TTC549 (cell line): ENCODE measurements around the gene ADIG.
"Not testable (repeated sequence)": the region's sequence is repeated elsewhere in the genome, so short reads cannot be mapped to it uniquely, and the experiment has no call there.

Experiments used
- FAIRE-seq: peaks from 2 replicates; lab custom pipeline; 2012; peaks lifted over from hg19 to GRCh38; lab: Jason Lieb, UNC

Gene ADIG

DNA sequence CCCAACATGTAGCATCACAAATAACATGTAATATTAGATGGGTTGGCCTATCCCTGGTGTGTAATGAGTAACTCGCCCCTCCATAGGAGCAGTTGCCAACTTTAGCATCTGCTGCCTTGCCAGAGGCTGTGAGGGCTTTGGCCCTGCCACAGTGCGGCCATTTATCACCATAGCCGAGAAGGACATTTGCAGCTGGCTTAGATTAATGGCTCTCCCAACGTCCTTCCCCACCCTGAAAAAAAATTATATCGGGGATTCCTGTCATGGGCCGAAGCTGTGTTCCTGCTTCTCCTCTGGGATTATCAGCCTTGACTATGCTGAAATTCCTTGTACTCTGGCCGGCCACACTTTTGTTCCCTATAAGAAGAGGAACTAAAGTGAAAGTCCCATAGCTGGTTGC lies 7.6 kb upstream of the ADIG start:
- no peak for FAIRE-seq

DNA sequence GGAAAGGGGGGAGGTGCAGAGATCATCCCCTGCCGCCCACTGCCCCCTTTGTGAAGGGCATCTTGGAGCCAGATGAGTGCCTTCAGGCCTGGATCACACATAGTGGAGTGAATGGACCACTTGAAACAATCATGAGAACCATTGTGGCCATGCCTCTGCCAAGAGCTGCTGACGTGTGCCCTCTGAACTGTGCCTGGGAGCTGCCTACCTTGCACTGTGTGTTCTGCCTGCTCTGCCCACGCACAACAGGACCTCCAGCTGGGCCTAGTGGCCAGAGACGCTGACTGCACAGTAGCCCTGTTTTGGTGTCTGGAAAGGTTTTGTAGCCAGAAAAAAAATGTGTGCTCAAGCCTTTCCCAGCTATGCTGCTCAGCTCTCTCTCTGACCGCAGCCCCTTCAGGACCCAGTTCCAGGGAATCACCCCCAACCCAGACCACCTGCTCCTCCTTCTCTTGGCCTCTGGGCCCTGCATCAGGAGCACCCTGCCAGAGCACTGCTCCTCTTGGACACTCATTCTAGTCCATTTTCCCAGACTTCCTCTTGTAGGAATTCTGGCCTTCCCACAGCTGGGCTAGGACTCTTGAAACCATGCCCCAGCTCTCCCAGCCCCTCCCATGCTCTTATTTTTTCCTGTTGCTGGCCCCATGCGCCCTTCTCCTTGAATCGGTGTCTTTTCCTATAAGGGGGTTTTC lies 1.6 kb upstream of the ADIG start:
- no peak for FAIRE-seq

DNA sequence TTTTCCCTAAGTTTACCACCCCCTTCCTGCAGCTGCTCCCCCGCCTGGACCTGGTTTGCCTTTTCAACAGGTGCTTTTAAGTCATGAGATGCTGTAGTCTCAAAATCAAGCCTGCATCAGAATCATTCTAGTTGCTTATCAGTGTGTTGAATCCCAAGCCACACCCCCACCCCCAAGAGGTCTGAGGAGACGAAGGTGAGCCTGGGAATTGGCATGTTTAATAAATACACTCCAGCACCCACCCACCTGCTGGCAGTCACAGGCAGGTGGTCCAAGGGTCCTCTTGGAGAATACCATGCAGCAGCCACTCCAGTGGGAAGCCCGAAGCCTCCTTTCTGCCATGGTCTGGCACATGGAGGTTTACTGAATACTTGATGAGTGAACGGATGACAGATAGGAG lies 1.1 kb upstream of the ADIG start:
- FAIRE-seq: no peak

DNA sequence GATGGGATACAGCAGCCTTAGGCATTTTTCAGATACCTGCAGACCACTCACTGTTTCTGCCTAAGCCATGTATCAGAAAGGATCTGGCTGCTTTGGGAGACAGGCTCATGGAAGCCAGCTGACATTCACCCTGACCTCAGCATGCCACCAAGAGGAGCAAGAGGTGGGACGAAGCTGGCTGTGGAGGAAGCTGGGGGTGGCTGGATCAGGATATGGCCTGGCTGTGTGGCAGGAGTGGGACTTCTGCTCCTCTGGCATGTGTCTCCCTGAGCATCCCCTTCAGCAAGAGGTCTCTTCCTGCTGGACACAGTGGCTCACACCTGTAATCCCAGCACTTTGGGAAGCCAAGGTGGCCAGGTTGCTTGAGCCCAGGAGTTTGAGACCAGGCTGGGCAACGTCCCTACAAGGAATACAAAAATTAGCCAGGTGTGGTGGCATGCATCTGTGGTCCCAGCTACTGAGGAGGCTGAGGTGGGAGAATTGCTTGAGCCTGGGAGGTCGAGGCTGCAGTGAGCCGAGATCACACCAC lies 897 bp downstream of the ADIG start:
- FAIRE-seq: no peak

DNA sequence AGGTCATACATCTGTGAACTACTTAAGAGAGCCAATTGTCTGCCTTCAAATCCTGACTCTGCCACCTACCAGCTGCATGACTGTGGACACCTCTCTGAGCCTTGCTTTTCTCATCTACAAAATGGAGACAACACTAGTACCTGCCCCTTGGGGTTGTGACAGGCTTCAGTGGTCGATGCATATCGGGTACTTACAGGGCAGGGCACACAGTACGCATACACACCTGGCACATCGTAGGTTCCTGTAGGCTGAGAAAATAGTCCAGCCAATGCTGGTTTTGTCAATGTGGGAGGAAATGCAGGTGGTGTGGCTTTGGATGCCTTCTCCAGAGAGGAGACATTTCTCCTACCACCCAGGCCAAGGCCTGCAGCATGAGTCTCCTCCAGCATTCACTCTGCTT lies 2.3 kb downstream of the ADIG start:
- FAIRE-seq: no peak

DNA sequence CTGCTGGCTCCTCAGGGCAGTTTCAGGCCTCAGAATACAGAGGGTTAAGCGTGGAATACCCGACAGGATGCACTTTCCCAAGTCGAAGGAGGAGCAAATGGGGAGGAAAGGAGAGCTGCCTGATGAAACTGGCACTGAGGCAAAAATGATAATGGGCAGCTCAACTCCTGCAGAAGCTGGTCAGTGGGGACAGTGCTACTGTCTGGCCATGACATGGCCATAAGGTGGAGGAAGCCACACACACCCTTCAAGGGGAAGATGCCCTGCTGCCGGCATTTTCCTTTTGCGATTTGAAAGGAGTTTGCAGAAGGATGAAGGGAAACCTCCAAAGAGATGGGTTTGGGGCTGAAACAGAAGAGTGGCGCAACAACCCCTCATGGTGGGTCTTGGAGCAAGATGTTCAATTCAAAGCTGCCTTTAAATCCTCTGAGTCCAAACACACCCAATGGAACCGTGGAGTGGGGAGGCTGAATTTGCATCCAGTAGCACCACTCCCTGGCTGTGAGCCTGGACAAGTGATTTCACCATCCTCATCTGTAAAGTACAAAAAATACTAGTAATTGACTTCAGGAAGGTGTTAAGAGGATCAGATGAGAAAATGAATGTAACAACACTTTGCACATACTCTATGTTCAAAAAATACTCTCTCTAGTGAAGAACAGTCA lies 3.2 kb downstream of the ADIG start:
- FAIRE-seq: no peak

DNA sequence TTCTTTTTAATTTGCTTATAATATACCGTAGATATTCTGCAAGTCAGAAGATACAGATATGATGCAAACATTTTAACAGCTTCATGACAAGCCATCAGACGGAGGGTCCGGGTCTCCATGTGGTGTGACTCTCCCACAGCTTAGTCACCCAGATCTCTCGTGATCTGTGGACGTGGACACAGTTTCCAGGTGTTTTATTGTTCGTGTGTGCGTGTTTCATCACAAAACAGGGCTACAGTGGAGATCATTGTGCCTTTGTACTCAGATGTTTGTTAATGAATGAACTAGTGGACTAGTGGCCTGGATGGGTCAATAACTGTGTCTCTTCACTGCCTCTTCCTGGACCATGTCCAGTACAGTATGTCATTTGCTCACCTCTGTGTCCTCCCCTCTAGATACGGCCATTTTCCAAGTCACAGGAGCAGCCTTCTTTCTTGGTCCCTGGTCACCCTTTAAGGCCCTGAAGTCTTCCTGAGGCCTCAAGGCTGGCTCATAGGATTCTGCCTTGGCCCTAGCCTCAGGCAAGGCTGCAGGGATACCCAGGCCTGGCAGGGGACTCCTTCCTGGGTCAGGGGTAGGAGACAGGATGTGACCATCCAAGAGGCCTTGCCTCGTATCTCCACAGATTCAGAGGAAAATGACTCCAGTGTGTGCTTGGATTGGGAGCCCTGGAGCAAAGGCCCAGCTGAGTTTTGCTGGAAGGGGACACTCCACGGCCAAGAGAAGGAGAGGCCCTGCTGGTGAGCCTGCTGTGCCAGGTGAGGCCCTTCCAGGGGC lies 4.6 kb downstream of the ADIG start:
- FAIRE-seq: no peak

DNA sequence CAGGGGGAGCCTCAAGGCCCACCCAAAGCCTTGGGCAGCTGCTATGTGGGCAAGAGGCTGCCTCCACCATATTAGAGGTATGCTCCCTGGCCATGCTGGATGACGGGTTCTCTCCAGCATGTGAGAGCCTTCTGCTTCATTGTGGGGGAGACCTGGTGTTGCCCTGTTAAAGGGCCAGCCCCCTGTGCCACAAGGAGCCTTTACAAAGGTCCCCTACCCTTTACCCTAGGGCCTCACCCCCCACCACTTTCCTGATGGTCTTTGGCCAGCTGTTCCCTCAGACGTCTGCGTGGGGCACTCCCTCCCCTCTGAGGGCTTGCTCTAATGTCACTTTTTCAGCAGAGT lies 5.2 kb downstream of the ADIG start:
- FAIRE-seq: no peak

DNA sequence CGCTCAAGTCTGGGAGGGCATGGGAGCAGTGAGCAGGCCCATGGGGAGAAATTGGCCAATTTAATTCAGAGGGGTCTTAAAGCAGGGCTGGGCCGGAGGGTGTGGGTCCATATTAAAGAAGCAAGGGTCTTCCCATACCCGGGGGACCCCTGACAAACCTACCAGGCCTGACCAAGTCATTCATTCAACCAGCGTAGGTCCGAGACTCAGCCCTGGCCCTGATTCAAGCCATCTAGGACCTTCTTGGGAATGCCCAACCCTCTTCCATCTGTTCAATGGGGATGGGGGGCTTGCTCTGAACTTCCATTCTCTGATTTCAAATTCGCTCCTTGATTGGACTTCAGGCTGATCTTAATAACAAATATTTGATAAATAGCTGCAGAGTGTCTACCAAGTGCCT lies 7.3 kb downstream of the ADIG start:
- no peak for FAIRE-seq

DNA sequence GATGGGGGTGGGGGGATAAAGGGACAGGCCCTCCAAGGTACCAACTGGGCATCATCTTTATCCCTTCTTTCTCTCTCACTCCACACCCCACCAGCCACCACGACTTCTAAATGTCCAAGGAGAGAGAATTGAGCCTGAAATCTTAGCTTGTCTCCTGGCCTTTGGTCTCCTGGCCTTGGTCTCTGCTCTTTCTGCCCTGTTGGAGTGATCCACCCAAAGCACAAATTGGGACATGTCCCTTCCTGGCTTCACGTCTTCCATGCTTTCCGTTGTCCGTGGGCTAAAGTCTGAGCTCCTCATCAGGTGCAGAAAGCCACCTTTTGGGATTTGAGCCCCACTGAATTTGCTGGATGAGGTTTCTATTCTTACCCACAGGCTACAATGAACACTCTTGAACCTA lies 8.4 kb downstream of the ADIG start:
- FAIRE-seq: no peak

DNA sequence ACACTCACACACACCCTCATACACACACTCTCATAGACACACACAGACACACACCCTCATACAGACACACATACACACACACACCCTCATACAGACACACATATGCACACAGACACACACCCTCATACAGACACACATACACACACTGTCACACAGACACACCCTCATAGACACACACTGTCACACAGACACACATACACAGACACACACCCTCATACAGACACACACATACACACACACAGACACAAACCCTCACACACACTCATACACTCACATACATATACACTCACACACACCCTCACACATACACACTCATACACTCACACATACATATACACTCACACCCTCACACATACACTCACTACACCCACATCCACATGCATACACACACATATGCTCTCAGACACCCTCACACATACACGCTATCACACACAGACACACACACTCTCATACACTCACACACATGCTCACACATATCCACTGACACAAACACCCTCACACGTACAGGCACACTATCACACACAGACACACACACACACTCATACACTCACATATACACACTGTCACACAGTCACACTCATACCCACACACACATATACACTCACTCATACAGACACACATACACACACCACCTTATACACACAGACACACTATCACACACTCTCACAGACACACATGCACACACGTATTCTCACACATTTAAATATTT lies 9.1 kb downstream of the ADIG start:
- FAIRE-seq: no peak

DNA sequence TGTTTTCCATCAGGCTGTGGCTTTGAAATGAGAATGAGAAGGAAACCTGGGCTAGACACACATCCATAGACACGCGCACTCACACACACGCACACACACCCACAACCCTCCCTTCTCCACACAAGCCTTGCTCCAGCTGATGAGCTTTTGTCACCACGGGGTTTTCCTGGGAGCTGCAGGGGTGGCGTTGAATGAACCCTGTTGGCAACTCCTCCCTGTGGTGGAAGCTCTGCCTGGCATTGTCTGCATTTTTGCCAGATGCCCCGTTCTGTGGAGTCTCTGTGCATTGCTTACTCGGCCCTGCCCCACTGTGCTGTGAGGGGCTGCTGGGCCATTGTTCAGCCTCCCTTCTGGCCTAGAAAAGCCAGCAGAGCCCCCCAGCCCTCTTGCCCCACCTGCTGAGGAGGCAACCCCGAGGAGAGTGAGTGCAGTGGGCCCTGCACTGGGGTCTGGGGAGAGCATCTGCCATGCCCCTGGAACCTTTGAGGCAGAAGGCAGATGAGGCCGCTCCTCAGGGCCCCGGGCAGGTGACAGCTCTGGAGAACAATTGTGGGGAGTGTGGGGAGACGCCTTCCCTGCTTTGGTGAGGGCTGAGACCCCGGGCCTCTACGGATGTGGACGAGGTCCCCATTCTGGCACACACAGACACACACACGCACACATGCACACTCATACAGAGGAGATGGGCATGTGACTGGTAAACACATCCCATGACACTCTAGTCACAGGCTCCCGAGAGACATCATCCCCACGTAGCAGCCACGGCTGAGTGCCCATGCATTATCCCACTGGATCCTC lies 9.9 kb downstream of the ADIG start:
- FAIRE-seq: no peak

DNA sequence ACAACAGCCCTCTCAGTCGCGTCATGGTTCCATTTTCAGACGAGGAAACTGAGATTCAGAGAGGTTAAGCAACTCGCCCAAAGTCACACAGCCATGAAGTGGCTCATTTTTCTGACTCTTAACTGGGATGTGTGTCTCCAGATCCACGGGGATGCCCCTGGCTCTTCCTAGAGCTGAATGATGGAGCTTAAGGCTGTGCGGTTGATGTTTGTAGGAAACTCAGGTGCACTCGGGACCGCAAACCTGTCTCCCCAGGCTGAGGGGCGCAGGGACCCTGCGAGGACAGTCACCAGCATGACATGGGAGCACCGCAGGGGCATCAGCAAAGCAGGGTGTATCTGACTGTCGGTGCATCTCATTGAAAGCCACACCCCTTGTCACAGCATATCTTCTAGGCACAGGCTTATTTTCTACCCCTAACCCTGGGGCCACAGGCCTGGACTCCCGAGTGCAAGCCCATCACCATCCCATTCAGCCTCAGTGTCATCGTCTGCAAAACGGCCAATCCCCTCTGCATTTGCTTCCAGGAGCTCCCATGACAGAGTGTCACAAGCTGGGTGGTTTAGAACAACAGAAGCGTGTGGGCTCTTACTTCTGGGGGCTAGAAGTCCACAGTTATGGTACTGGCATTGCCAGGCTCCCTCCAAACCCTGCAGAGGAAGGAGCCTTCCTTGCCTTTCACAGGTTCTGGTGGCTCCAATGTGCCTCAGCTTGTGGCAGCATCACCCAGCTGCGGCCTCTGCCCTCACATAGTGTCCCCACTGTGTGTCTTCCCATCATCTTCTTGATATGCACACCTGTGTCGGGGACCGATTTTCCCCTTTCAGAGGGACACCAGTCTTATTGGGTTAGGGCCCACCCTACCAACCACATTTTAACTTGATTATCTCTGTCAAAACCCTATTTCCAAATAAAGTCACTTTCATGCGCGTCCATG lies 10.7 kb downstream of the ADIG start:
- FAIRE-seq: no peak

DNA sequence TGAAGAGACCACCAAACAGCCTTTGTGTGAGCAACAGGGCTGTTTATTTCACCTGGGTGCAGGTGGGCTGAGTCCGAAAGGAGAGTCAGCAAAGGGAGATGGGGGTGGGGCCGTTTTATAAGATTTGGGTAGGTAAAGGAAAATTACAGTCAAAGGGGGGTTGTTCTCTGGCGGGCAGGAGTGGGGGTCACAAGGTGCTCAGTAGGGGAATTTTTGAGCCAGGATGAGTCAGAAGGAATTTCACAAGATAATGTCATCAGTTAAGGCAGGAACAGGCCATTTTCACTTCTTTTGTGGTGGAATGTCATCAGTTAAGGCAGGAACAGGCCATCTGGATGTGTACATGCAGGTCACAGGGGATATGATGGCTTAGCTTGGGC lies 11.4 kb downstream of the ADIG start:
- FAIRE-seq: not testable (repeated sequence)

DNA sequence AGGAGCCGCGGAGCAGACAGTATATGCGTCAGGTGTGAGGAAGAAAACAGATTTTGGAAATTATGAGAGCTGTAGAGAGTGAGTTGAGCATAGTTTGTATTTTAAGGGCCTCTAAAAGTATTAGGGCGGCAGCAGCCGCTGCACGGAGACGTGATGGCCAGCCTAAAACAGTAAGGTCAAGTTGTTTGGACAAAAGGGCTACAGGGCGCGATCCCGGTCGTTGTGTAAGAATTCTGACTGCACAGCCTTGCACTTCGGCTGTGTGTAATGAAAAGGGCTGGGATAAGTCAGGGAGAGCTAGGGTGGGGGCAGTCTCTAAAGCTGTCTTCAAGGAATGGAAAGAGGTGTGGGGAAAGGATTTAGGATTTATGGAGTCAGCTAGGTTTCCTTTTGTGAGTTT lies 13.3 kb downstream of the ADIG start:
- not testable (repeated sequence) for FAIRE-seq

DNA sequence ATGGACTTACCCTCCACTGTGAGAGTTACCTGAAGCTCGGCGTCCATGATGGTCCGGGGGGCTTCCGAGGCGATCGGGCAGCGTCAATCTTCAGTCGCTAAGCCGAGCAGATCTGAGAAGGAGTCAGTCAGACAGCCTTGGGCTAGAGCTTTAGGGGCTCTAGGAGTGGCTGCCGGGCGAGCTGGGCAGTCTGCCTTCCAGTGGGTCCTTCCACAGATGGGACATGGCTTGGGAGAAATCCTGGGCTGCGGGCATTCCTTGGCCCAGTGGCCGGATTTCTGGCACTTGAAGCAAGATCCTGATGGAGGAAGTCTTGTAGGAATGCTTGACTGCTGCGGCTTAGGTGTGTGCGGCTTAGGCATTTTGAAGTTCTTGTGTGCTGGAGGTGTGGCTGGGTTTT lies 14.9 kb downstream of the ADIG start:
- FAIRE-seq: not testable (repeated sequence)

DNA sequence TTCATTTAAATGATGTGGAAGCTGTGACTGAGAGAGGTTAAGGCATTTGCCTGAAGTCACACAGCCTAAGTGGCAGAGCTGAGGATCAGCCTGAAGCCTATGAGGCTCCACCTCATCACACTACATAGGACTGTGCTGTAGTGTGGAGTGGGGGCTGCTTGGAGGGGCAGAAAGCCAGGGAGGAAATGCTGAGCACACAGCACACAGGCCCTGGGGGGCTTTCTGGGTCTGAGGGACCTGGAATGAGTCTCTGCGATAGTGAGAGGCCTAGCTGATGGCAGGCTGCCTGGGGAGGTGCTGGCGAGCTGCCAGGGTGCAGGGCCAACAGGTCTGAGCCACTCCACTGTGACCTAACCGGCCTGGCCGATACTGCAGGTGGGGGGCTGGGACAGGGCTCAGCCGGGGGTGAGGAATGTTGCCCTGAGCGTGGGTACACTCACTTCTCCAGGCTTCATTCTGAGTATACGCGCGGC lies 18.4 kb downstream of the ADIG start:
- no peak for FAIRE-seq

DNA sequence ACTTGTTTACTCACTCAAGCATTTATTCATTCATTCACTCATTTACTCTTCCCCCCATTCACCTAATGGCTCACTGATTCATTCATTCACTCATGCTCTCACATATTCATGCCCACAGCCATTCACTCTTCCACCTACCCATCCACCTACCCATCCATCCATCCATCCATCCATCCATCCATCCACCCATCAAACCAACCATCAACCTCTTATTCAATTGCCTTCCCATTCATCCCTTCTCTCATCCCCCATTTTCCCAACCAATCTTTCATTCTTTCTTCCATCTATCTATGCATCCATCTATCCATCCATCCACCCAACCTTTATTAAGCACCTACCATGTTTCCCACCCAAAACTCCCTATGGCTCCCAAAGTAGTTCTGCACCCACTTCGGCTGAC lies 19.1 kb downstream of the ADIG start:
- no peak for FAIRE-seq

DNA sequence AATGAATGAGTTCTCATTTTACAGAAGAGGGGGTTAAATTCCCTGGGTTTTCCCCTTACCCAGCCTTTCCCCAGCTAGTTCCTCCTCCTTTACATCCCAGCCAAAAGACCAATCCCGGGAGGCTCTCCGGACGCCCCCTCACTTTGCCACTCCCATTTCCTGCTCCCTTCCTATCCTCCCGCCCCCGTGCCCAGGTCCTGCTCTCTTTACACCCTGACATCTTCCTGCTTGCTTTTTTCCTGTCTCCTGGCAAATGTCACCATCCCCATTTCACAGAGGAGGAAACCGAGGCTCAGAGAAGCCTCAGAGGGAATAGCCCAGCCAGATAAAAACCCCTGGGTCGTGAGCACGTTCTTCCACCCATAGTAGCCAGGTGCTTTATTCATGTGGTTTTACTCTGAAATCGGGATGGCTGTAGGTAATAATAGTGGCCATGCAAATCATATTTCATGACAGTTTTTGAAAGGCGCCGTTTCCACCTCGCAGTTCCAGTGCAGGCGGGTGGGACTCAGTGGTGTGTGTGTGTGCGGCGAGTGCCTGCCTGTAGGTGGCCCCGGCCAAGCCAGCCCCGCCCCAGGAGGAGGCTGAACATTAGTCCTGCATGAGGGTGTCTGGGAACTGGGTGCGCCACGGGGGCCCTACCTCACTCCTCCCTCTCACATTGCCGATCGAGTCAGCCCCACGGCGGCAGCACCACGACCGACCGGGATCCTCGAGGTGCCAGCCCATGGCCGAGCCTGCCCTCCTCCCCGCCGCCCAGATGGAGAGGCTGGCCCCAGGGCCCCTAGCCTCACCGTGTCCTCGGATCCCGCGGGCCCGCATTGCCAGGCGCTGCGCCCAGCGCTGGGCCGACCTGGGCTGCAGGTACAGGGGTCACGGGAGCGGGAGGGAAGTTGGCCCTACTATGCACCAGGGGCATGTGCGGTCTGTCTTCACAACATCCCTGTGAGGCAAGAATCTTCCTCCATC lies 20.5 kb downstream of the ADIG start, which contains the start of gene ARHGAP40:
Gene ARHGAP40 (plus strand): TSS at position 594 of the 969 bp plus-strand sequence.
- no peak for FAIRE-seq
